KBM-7 (cell line): ENCODE measurements around the gene ARX.

Source experiments
- DNase-seq: peaks from one replicate; pipeline ENCODE4 v3.0.0-alpha.2; 2015
- in situ Hi-C: fragments of 300-500 bp; cut with MboI; formaldehyde crosslinking; loops from 2 replicates; pipeline ENCODE4 v1.14.3; 2020; ENCODE audit warnings: low sequenced_read_pairs, low pct_unique_long_range_greater_than_20kb, mixed read lengths

ARX gene

DNA sequence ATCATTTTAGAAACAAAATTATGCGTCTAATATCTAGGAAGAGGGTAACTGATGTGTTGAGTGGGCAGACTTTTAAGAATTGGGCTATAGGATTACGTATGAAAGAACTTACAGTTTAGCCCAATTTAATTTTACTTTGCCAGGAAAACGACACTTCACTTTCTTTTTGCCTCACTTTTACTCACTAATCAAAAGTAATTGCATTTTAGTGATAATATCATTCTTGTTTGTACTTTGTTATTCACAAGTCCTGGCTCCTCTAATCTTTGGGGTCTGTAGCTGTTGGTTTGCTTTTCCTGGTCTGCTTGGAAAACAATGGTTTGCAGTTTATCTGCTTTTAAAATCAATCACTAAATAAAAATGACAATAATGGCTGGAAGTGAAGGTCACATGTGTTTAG, 2.9 kb upstream of the ARX start:
- no peak for DNase-seq
- in situ Hi-C loops, result no loop called here

DNA sequence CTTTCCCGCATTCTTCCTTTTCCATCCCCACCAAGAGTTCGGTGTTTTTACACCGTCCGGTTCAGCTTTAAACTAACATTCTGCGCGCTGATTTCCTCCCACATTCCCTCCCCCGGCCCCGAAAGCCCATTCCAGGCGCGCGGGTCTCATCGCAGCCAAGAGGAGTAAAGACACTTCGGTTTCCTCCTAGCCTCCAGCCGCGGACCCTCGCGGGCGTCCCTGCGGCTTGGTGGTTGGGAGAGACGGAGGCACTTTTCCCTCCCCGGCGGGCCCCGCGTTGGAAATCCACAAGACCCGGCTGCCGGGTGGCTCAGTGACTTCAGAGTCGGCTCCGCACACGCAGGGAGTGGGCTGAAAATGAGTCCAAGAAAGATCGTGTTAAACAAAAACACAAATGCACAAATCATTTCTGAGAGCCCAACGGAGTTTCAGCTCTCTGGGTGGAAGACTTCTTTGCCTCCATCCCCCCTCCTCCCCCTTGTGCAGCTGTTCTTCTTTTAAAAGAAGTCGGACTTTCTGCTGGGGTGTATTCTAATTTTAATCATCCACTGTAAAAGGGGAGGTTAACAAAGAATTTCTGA, 2.0 kb upstream of the ARX start:
- DNase-seq, result peak; percentile 37
- in situ Hi-C loops, result no loop called here

DNA sequence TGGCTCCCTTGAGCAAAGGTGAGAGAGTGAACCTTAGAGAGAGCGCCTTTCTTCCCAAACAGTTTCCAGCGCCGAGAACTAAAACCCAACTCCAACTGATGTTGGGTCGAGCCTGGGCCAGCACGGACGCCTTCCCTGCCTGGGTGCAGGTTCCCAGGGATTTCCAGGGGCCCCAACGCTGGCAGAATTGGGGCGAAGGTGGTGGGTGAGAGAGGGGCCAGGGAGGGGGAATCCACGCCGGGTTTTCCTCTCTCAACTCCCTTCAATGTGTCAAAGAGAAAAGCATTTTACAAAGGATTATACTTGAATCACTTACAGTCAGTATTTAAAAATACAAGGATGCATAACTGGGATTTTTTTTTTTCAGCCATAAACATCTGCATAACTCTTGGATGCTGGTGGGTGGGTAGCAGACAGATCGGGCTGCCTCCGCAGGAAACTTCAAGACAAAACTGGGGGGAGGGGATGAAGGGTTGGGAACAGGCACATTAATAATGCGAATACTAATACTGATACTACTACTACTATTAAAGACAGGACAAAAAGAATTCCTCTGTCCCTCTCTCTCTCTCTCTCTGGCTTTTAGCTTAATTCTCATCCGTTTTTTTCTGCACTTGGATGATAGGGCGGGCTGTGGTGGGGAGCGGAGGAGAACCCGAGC, 1.3 kb upstream of the ARX start:
- in situ Hi-C loops, result no loop called here
- no peak for DNase-seq

DNA sequence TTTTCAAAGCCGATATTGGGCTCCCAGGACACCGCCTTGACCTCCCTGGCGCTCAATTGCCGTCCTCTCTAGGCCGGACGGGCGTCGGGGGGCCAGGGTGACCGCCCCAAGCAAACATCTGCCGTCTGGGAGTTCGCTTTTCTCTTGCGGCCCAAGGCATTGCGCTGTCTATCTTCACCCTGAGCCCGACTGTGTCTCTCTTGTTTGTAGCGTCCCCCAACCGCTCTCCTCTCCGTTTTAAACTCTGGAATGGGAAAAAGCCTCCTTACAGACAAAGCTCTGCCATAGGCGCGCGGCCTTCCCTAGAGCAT, 551 bp upstream of the ARX start:
- no peak for DNase-seq
- in situ Hi-C loops, result no loop called here

DNA sequence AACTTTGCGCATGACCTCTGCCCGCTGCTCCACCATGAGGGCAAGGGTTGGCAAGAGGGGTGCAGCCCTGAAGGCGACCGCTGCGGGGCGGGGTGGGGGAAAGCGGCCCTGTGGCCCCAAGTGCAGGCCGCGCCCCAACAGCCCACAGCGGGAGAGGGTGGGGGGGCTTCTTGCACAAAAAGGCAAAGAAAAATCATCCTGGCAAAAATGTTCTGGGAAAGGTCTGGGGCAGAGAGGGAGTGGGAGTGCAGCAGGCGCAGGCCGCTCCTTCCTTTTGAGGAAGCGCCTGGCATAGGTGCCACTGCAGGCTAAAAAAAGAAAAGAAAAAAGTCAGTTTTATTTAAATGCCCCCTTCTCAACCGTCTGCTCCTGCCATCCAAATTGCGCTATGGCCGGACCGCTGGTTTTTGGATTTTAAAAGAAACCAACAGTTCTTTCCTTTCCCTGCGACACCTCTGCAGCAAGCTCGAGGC, 1.4 kb downstream of the ARX start:
- DNase-seq, result no peak
- in situ Hi-C loops, result no loop called here

DNA sequence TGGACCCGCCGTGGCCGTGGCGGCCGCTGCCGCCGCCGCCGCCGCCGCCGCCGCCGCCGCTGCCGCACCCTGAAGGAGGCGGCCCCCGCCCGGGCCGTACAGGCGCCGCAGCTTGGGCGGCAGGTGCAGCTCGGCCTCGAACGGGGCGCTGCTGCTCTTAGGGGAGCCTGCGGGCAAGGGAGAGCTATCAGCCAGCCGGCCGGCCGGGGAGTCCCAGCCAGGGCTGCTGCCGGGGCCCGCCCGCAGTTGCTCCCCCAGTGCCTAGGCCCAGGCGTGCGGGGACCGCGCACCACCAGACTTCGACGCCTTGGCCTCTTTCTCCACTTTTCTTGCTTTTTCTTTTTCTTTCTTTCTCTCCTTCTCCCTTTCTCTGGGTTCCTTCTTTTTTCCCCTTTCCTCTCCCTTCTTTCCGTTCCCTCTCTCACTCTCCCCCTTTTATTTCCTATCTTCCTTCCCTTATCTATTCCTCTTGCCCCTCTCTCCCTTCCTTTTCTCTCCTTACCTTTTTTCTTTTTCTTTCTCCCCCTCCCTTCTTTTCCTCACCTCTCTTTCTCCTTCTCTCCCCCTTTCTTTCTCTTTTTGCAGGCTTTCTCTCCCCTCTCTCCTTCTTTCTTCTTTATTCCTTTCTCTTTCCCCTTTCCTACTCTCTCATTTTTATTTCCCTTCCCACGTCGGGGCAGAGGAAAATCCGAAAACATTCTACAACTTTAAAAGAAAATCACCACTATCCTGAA, 2.0 kb downstream of the ARX start:
- in situ Hi-C loops, result no loop called here
- DNase-seq, result no peak

DNA sequence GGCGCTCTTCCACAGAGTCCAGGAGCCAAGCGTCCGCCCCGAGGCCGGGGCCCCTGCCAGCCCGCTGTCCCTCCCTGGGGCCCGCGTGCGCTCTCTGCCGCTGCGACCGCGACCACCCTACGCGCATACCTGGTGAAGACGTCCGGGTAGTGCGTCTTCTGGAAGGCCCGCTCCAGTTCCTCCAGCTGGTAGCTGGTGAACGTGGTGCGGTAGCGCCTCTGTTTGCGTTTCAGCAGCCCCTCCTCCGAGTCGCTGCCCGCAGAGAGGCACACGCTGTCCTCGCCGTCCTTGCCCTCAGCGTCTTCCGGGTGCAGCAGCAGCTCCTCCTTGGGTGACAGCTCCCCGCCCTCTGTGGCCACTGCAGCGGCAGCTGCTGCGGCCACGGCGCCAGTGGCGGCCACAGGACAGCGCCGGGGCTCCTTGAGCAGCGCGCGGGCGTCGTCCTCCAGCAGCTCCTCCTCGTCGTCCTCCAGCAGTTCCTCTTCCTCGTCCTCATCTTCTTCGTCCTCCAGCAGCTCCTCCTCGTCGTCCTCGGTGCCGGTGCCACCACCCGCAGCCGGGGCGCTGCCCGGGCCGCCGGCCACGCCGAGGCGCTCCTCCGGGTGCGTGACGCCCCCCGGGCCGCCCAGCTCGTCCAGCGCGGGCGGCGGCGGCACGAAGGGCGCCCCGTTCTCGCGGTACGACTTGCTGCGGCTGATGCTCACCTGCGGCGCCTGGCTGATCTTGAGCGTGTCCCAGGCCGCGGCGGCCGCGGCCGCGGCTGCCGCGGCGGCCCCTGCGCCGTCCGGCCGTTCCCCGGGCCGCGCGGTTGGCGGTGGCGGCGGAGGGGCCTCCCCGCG, 2.8 kb downstream of the ARX start:
- DNase-seq, result peak; percentile 67
- in situ Hi-C loops, result no loop called here

DNA sequence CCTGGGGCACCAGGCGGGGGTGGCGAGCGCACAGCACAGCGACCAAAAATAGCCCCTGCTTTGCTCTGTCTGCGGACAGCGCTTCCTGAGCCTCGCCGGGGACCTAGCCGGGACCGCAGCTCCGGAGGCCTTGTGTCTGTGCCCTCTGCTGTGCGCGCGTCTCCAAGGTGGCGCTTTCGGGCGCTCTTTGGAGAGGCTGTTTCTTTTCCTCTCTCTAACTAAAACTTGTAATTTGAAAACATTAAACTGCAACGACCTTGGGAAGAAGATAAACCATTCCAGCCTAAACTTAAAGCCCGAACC, 3.4 kb downstream of the ARX start:
- in situ Hi-C loops, result no loop called here
- peak; percentile 61 for DNase-seq

DNA sequence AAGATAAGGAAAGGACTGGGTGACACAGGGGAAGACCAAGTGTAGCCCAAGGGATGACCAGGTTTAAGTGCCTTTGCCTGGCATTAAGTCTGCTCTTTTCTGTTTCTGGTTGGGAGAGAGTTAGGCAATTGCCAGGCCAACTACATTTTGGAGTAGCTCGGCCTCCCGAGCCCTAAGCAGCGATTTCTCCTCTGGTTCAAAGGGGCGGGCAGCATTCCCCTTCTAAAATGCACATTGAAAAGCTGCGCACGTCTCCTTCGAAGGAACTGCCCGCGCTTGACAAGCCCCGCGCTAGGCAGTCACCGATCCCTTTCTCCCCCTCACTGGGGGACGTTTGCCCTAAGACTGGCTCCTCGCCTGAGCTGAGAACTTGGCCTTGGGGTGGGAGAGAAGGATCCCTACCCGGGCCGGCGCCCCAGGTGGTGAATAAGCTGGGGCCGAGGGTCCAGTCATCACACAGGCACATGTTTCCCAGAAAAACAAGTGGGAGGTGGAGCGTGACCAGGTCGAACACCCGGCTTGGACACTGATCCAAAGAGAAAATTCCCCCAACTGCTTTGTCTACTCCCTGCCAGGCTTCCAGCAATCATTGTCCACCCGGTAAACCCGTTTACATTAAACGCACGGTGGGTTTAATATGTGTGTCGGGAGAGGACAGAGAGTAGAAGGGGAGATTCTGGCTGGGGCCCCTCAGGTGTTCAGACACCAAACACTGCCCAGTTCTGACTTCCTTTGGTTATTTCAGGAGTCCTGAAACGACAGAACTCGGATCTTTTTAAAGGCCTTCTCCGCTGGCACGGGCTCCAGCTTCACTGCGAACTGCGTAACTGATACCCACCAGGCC, 4.0 kb downstream of the ARX start:
- no peak for DNase-seq
- in situ Hi-C loops, result no loop called here

DNA sequence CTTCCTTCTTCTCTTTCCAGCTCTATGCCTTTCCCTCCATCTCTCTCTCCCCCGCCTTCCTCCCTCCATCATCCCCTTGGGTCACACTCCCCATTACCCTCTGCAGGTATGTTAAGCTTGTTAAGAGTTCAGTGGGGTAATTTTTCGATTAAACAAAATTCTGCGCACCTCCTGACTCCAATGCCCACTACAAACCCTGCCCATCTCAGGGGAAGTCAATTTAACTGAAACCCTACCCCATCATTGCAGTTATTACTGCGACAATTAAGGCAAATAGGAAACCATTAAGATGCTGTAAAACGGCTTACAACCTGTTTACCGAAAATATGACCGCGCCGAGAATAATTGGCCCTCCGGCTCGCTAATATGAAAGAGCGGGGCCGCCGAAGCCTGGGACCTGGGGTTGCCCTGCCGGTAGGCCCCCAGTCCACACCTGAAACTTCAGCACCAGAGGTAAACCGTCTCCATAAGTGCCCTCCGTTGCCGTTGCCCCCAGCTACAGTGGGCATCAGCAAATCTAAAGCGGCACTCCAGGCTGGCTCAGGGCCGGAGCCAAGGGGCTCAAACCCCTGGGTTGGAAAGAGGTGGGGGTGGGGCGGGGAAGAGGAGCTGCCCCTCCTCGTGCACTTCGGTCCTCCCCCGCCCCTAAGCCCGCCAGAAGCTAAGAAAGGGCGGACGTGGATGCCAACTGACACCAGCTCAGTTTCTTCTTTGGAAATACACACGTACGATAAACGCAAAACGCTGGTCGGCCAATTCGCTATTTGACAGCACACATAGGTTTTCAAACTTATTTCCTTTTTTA, 4.8 kb downstream of the ARX start:
- DNase-seq, result no peak
- in situ Hi-C loops, result no loop called here

DNA sequence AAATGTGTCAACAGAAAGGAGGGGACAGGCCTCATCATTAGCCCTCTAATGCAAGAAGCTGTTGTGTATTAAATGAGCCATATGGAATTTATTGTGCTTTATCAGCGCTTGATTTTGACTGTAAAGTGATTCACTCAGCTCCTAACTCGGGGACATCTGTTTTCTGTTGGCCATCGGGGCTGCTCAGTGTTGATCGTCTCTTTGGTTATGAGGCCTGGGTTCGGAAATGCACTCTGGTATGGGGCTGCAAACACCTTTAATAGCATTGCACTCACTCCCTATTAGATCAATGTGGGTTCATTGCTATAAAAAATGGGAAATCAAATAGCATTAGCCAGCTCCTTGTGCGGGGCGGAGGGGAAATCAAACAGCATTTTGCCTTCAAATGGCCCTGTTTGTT, 6.4 kb downstream of the ARX start:
- no peak for DNase-seq
- in situ Hi-C loops, result no loop called here

DNA sequence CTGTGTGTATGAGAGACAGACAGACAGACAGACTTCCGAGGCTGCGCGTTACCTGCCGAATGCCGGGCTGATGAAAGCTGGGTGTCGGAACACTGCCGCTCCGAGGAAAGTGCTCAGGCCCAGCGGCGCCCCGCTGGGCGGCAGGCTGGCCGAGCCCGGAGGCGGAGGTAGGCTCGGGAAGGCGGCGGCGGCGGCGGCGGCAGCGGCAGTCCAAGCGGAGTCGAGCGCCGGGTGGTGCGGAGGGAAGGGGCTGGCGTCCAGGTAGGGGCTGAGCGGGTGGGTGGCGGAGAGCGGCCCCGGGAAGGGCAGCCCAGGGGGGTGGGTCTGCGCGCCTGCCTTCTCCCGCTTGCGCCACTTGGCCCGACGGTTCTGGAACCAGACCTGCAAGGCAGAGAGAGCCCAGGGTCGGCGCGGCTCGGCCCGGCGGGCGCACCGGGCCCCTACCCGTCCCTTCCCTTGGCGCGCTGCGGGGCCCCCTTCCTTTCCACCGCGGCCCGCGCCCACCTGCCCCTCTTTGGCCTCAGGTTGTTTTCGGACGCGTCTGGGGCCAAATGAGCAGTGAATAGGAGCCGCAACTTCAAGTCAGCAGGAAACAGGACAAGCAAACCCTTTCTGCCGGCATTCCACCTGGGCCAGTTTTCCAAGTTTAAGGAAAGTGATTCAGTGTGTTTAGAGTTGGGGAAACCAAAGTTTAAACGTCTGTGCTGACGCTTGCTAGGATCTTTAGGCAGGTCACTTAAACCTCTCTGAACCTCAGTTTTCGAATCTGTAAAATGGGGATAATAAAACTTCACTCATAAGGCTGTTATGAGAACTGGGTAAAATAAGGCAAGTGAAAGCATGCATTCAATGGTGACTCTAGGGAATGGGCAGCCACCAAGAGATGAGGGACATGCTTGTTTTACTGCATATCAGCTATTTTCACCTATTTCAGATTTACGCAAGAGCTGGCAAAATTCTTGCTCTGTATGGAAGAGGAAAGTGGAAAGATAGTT, 8.4 kb downstream of the ARX start:
- DNase-seq, result no peak
- in situ Hi-C loops, result no loop called here

DNA sequence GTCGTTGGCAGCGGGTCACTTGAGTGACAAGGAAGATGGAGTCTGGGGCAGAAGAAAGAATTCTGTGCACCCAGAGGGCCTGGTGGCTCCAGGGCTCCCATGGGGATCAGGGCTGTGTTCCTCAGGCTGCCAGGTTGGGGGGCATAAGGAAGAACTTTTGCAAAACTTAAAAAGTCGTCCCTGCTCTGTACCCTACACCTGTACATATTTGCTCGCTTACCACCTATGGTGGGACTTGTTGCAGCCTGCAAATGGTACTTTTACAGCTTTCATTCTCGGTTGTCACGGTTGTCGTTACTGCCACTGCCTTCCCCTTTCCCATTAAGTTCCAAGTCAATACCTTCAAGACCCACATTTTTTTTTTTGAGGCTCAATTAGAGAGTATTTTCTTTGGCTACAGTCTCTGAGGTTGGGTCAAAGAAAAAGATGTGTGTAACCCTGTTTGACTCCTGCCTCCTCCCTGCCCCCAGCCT, 9.1 kb downstream of the ARX start:
- in situ Hi-C loops, result no loop called here
- no peak for DNase-seq

DNA sequence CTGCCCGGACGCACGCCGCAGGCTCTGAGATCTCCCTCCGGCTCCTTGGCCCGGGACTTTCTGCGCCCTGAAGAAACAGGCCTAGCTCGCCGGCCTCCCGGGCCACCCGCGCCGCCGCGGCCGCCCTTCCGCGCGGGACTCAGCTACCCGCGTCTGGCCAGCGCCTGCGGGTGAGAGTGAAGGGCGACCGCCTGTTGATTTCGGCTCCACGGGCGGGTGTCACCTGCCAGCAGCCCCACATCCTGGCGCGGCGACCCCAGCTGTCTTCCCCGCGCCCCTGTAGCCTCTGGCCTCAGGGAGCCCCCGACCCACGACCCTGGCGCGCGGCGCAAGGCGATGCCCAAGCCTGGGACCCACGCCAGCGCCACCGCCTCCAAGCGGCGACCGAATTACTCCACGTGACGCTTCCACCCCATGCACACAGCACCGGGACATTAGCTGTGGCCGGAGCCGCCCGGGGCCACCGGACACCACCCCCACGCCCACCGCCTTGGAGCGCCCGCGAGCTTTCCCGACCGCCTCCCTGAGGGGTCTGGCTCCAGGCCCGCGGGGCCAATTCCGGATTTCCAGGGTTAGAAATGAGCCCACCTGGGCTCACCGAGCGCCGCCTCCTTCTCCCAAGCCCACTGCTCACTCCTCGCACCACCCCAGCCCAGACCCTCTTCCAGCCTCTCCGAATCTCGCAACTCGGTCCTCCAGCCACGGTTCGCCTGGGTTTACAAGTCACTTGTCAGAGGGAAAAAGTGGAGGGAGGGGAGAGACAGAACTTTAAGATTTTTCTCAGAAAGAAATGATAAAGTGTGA, 10.2 kb downstream of the ARX start:
- in situ Hi-C loops, result no loop called here
- DNase-seq, result no peak

DNA sequence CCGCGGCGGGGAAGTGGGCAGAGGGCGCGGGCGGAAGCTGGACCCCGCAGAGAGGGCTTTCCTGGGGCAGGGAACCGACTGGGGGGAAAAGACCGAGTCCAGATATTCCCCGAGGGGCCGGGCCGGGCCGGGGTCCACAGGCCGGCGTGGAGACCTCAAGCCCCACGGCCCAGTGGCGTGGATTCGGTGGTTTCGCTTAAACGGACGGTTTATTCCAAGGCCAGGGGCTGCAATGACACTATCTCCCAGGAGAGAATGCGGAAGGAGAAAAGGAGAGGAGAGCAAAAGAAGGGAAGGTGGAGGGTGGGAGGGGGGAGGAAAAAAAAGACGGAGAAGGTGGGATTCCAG, 10.8 kb downstream of the ARX start:
- in situ Hi-C loops, result no loop called here
- no peak for DNase-seq

DNA sequence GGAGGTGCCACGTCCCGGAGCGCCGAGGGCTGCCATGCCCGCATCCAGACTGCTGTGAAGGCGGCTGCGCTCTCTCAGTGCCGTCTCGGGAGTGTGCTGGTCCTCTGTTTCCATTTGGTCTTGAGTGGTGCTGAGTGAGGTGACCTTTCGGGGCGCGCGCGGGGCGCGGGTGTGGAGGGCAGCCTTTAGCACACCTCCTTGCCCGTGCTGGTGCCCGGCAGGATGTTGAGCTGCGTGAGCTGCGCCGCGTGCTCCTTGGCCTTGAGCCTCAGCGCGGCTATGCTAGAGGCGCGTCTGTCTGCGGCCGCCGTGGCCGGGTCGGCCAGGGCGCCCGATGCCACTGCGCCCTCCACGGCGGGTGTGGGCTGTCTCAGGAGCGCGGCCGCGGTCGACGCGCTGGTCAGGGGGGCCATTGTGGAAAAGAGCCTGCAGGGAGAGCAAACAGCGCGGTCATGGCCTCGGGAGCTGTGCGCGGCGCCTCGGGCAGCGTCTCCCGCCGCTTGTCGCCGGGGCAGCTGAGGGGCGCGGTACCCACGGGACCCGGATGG, 11.2 kb downstream of the ARX start:
- in situ Hi-C loops, result no loop called here
- DNase-seq, result no peak
